ENCODE measurements around the gene IL5. TPM values are rescaled to one million over a fixed set of nuclear protein-coding genes. Genes with fewer than 3 reads are reported as not detected.
"Not testable (repeated sequence)": the region's sequence is repeated elsewhere in the genome, so short reads cannot be mapped to it uniquely, and the experiment has no call there.

IL5 gene
- total and polyA plus RNA-seq, 2 donors (not counting 3 experiments of a cell fraction or from before 2014, with no cell fraction given), result not detected

DNA sequence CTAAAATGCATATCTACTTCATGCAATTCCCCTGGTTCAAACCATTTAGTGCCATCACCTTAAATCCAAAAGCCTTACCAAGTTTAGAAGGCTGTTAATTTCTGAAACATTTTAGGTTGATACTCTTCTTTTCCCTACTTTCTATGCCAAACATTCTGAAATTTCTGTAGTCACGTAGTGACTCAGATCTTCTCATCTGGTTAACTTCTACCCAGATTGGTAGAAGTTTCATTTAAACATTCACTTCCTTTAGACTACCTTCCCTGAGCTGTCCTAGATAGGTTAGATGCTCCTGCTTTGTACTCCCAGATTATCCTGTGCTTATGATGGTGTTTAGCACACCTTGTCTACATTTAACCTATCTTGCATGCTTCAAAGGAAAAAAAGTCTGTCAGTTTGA lies 23.3 kb upstream of the IL5 start:
- dilution Hi-C loops (cut with MboI; ENCODE audit: extremely low pct_ligation_motif_present, low sequenced_read_pairs), result no loop called here
- POLR2A ChIA-PET, result interaction anchor here (0.7 kb wide), 1 partner anchor 69 kb away, joined by 3 read pairs; no protein-coding TSS in a partner anchor
- H3K27ac ChIP-seq (ENCODE audit: insufficient read depth, low read depth, low read length), result no peak overlapping the region

DNA sequence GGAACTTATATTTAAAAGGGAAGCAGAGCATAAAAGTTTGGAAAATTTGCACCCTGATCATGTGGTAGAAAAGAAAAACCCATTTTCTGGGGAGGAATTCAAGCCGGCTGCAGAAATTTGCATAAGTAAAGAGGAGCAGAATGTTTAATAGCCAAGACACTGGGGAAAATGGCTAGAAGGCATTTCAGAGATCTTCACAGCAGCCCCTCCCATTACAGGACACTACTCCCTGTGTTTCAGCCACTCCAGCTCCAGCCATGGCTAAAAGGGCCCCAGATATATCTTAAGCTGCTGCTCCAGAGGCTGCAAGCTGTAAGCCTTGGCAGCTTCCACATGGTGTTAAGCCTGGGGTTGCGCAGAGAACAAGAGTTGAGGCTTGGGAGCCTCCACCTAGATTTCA lies 21.2 kb upstream of the IL5 start:
- H2AFZ ChIP-seq (ENCODE audit: low read depth, low read length); H3K36me3 ChIP-seq (ENCODE audit: control insufficient read depth in 2 of 2, extremely low read depth in 1 of 2, insufficient read depth in 2 of 2, low read length in 2 of 2); DNase-seq (ENCODE audit: low read depth, low spot score); H3K79me2 ChIP-seq (ENCODE audit: control insufficient read depth, insufficient read depth, low read length); H3K9ac ChIP-seq (replicated peaks; ENCODE audit: extremely low read depth, insufficient read depth, low read length); H3K9me3 ChIP-seq (replicated peaks; ENCODE audit: control insufficient read depth, insufficient read depth, low read length); H4K20me1 ChIP-seq (replicated peaks; ENCODE audit: control insufficient read depth, extremely low read depth, insufficient read depth, low read length); H3K4me3 ChIP-seq (replicated peaks in 1 of 3; ENCODE audit: insufficient read depth in 1 of 3, low read depth in 1 of 3, low read length in 3 of 3); CTCF ChIA-PET; intact Hi-C loops (cut with micrococcal nuclease); H3K27ac ChIP-seq (ENCODE audit: insufficient read depth, low read depth, low read length); H3K9me1 ChIP-seq (replicated peaks; ENCODE audit: control insufficient read depth, extremely low read depth, insufficient read depth, low read length); H3K27me3 ChIP-seq (ENCODE audit: control insufficient read depth in 2 of 2, insufficient read depth in 2 of 2, low read length in 2 of 2); FAIRE-seq; BruUV-seq (replicated peaks); H3K4me2 ChIP-seq (ENCODE audit: insufficient read depth, low read length); POLR2A ChIA-PET; dilution Hi-C loops (cut with MboI; ENCODE audit: extremely low pct_ligation_motif_present, low sequenced_read_pairs); H3K4me1 ChIP-seq (ENCODE audit: control insufficient read depth, extremely low read depth, insufficient read depth, low read length): not testable (repeated sequence)

More for the DNA sequence above, 23.3 kb upstream of the IL5 start:
- CTCF ChIA-PET, result interaction anchor here (1.7 kb wide), 1 partner anchor 40 kb away, joined by 6 read pairs; no protein-coding TSS in a partner anchor
- no peaks in the 10 kb centered on the region for H3K9me3 ChIP-seq (replicated peaks; ENCODE audit: control insufficient read depth, insufficient read depth, low read length)
- no peaks in the 10 kb centered on the region for H3K27me3 ChIP-seq (ENCODE audit: control insufficient read depth in 2 of 2, insufficient read depth in 2 of 2, low read length in 2 of 2)
- H3K79me2 ChIP-seq (ENCODE audit: control insufficient read depth, insufficient read depth, low read length), result no peaks in the 10 kb centered on the region
- TF ChIP-seq MYC (IDR thresholded peaks at IDR 0.05; ENCODE audit: low read depth, low read length) (no peak), FOS (IDR thresholded peaks at IDR 0.05; ENCODE audit: borderline replicate concordance, insufficient read depth, low read length) (no peak), POLR2AphosphoS5 (IDR thresholded peaks at IDR 0.05; ENCODE audit: insufficient read depth, low read depth, low read length) (no peak), GATA2 (IDR thresholded peaks at IDR 0.05; ENCODE audit: insufficient read depth, insufficient read length, low read depth, low read length) (no peak), JUN (IDR thresholded peaks at IDR 0.05; ENCODE audit: borderline replicate concordance, insufficient read depth, insufficient read length, low read depth) (no peak), MAX (IDR thresholded peaks at IDR 0.05; ENCODE audit: insufficient read depth, insufficient read length) (no peak), POLR2A (IDR thresholded peaks at IDR 0.05; ENCODE audit: low read depth, low read length) (no peak), EZH2 (IDR thresholded peaks at IDR 0.05; ENCODE audit: borderline replicate concordance, low read depth, low read length, severe bottlenecking) (no peak)
- TF ChIP-seq, protein P1, sequence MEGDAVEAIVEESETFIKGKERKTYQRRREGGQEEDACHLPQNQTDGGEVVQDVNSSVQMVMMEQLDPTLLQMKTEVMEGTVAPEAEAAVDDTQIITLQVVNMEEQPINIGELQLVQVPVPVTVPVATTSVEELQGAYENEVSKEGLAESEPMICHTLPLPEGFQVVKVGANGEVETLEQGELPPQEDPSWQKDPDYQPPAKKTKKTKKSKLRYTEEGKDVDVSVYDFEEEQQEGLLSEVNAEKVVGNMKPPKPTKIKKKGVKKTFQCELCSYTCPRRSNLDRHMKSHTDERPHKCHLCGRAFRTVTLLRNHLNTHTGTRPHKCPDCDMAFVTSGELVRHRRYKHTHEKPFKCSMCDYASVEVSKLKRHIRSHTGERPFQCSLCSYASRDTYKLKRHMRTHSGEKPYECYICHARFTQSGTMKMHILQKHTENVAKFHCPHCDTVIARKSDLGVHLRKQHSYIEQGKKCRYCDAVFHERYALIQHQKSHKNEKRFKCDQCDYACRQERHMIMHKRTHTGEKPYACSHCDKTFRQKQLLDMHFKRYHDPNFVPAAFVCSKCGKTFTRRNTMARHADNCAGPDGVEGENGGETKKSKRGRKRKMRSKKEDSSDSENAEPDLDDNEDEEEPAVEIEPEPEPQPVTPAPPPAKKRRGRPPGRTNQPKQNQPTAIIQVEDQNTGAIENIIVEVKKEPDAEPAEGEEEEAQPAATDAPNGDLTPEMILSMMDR (IDR thresholded peaks at IDR 0.05; ENCODE audit: extremely low read depth in 1 of 2, insufficient read depth in 1 of 2, low read depth in 1 of 2, low read length in 2 of 2), result no peak
- H2AFZ ChIP-seq (ENCODE audit: low read depth, low read length), result no peak overlapping the region
- no peaks in the 10 kb centered on the region for H3K9me1 ChIP-seq (replicated peaks; ENCODE audit: control insufficient read depth, extremely low read depth, insufficient read depth, low read length)
- H4K20me1 ChIP-seq (replicated peaks; ENCODE audit: control insufficient read depth, extremely low read depth, insufficient read depth, low read length), result no peaks in the 10 kb centered on the region
- intact Hi-C loops (cut with micrococcal nuclease), result no loop called here
- H3K4me1 ChIP-seq (ENCODE audit: control insufficient read depth, extremely low read depth, insufficient read depth, low read length), result no peaks in the 10 kb centered on the region
- no peak overlapping the region for H3K9ac ChIP-seq (replicated peaks; ENCODE audit: extremely low read depth, insufficient read depth, low read length)
- DNase-seq (ENCODE audit: low read depth, low spot score) (no peak), FAIRE-seq (no peak)
- BruUV-seq (replicated peaks), result no TSS peak
- H3K4me2 ChIP-seq (ENCODE audit: insufficient read depth, low read length), result no peak overlapping the region
- peaks cover 0 to 3% of the 10 kb centered on the region in 2 experiments for H3K36me3 ChIP-seq (ENCODE audit: control insufficient read depth in 2 of 2, extremely low read depth in 1 of 2, insufficient read depth in 2 of 2, low read length in 2 of 2)
- H3K4me3 ChIP-seq (replicated peaks in 1 of 3; ENCODE audit: insufficient read depth in 1 of 3, low read depth in 1 of 3, low read length in 3 of 3), result no peak overlapping the region

Data from endothelial cell of umbilical vein (primary cell).